ENCODE results near the gene LPCAT2. TPM values are rescaled to one million over a fixed set of nuclear protein-coding genes. Genes with fewer than 3 reads are reported as not detected.

Gene LPCAT2
- total and polyA plus RNA-seq, 2 donors (not counting 3 experiments of a cell fraction or from before 2014, with no cell fraction given): 64.5 to 72.9 TPM

- Histone ChIP-seq H4K20me1 (replicated peaks; ENCODE audit: control insufficient read depth, extremely low read depth, insufficient read depth, low read length) (no peaks in the 10 kb centered on the region), H3K4me1 (ENCODE audit: control insufficient read depth, extremely low read depth, insufficient read depth, low read length) (peaks cover 23% of the 10 kb centered on the region), H3K27me3 (ENCODE audit: control insufficient read depth in 2 of 2, insufficient read depth in 2 of 2, low read length in 2 of 2) (no peaks in the 10 kb centered on the region), H3K79me2 (ENCODE audit: control insufficient read depth, insufficient read depth, low read length) (no peaks in the 10 kb centered on the region), H3K36me3 (ENCODE audit: control insufficient read depth in 2 of 2, extremely low read depth in 1 of 2, insufficient read depth in 2 of 2, low read length in 2 of 2) (no peaks in the 10 kb centered on the region), H3K9ac (replicated peaks; ENCODE audit: extremely low read depth, insufficient read depth, low read length) (no peak overlapping the region), H3K9me3 (replicated peaks; ENCODE audit: control insufficient read depth, insufficient read depth, low read length) (no peaks in the 10 kb centered on the region), H3K27ac (ENCODE audit: insufficient read depth, low read depth, low read length) (no peak overlapping the region), H3K4me2 (ENCODE audit: insufficient read depth, low read length) (no peak overlapping the region), H3K9me1 (replicated peaks; ENCODE audit: control insufficient read depth, extremely low read depth, insufficient read depth, low read length) (no peaks in the 10 kb centered on the region), H3K4me3 (replicated peaks in 1 of 3; ENCODE audit: insufficient read depth in 1 of 3, low read depth in 1 of 3, low read length in 3 of 3) (no peak overlapping the region), H2AFZ (ENCODE audit: low read depth, low read length) (no peak overlapping the region)
- TF ChIP-seq CTCF (IDR thresholded peaks at IDR 0.05; ENCODE audit: extremely low read depth in 1 of 2, insufficient read depth in 1 of 2, low read depth in 1 of 2, low read length in 2 of 2): no peak
- no peak for TF ChIP-seq GATA2 (IDR thresholded peaks at IDR 0.05; ENCODE audit: insufficient read depth, insufficient read length, low read depth, low read length)
- no peak for TF ChIP-seq POLR2A (IDR thresholded peaks at IDR 0.05; ENCODE audit: low read depth, low read length)
- TF ChIP-seq POLR2AphosphoS5 (IDR thresholded peaks at IDR 0.05; ENCODE audit: insufficient read depth, low read depth, low read length): no peak
- no peak for TF ChIP-seq EZH2 (IDR thresholded peaks at IDR 0.05; ENCODE audit: borderline replicate concordance, low read depth, low read length, severe bottlenecking)
- TF ChIP-seq MAX (IDR thresholded peaks at IDR 0.05; ENCODE audit: insufficient read depth, insufficient read length): no peak
- TF ChIP-seq FOS (IDR thresholded peaks at IDR 0.05; ENCODE audit: borderline replicate concordance, insufficient read depth, low read length): no peak
- TF ChIP-seq MYC (IDR thresholded peaks at IDR 0.05; ENCODE audit: low read depth, low read length): no peak
- TF ChIP-seq JUN (IDR thresholded peaks at IDR 0.05; ENCODE audit: borderline replicate concordance, insufficient read depth, insufficient read length, low read depth): no peak
- intact Hi-C loops (cut with micrococcal nuclease) (no loop called here), dilution Hi-C loops (cut with MboI; ENCODE audit: extremely low pct_ligation_motif_present, low sequenced_read_pairs) (no loop called here)
- FAIRE-seq: no peak
- DNase-seq (ENCODE audit: low read depth, low spot score): no peak
- POLR2A ChIA-PET: interaction anchor here (0.6 kb wide), 1 partner anchor 12 kb away, joined by 4 read pairs; no protein-coding TSS in a partner anchor
- BruUV-seq (replicated peaks): no TSS peak
- CTCF ChIA-PET: interaction anchor here (1.3 to 4.3 kb wide), 3 partner anchors 8 to 228 kb away, joined by 5 to 22 read pairs (median 6); no protein-coding TSS in a partner anchor
These were observed 35.3 kb upstream of the LPCAT2 start for GRCh38 chr16:55473587-55473986.
